ENCODE data around the gene TSPAN9. TPM values are rescaled to one million over a fixed set of nuclear protein-coding genes. Genes with fewer than 3 reads are reported as not detected.

TSPAN9 gene
- total RNA-seq, 1 donor, result 76.0 TPM

DNA sequence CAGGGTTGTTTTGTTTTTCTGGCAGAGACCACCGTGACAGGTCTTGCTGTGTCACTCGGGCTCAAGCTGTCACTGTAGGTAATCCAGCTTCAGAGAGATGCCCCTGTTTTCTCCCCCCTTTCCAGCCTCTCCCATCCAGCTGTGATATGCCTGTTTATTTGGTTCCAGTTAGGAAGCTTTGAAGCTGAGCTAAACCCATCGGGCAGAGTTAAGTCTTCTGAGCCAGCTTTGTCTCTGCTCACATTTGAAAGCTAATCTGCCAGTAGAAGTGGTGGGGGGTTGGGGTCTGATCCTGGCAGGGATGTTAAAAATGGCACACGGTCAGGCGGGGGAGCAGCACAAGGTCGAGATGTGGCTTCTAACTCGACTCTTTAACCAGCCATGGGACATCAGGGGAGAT lies 130.0 kb downstream of the TSPAN9 start:
- DNase-seq (ENCODE audit: low read depth), result no peak
- no peak overlapping the region for H3K4me3 ChIP-seq (ENCODE audit: low read depth, low read length)
- TF ChIP-seq CTCF (IDR thresholded peaks at IDR 0.05; ENCODE audit: insufficient read depth, low read depth, low read length), result no peak

- DNase-seq (ENCODE audit: low read depth), result no peak
- H3K4me3 ChIP-seq (ENCODE audit: low read depth, low read length), result no peak overlapping the region
- peak; percentile 35 for TF ChIP-seq CTCF (IDR thresholded peaks at IDR 0.05; ENCODE audit: insufficient read depth, low read depth, low read length)
Measured at GRCh38 chr12:3207858-3208257, 130.7 kb downstream of the TSPAN9 start.

DNA sequence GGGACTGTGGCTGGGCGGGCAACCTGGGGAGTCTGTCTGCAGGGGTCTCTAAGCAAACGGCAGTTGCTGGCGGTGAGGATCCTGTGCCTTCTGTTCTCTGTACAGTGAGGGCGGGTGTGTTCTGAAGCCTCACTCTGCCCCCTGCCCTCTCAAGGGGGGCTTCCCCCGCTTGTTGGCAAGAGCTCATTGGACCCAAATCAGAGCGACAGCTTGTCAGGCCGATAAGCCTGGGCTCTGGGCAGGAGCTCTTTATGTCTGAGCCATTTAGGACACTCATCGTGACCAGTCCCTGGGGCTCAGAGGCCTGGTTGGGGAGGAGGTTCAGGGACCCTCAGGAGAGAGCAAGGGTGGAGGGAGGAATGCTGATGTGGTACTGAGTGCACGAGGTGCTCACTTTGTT lies 136.0 kb downstream of the TSPAN9 start:
- no peak overlapping the region for H3K4me3 ChIP-seq (ENCODE audit: low read depth, low read length)
- TF ChIP-seq CTCF (IDR thresholded peaks at IDR 0.05; ENCODE audit: insufficient read depth, low read depth, low read length), result no peak
- no peak for DNase-seq (ENCODE audit: low read depth)

DNA sequence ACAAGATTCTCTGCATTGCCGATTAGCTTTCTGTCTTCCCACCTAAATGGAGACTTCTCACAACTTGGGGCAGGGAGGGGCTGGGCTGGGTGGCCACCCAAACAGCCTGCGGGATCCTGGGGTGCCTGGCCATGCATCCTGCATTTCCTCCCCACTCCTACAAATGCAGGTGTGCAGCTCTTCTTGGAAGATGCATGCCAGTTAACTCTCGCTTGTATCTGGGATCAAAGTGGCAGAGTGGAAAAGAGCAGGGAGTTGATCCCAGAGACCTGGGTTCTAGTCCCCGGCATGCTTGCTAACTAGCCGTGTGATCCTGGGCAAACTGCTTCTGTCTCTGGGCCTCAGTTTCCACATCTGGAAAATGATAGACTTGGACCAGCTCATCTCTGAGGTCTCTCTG lies 136.6 kb downstream of the TSPAN9 start:
- no peak overlapping the region for H3K4me3 ChIP-seq (ENCODE audit: low read depth, low read length)
- no peak for DNase-seq (ENCODE audit: low read depth)
- no peak for TF ChIP-seq CTCF (IDR thresholded peaks at IDR 0.05; ENCODE audit: insufficient read depth, low read depth, low read length)

- no peak for TF ChIP-seq CTCF (IDR thresholded peaks at IDR 0.05; ENCODE audit: insufficient read depth, low read depth, low read length)
- no peak overlapping the region for H3K4me3 ChIP-seq (ENCODE audit: low read depth, low read length)
- DNase-seq (ENCODE audit: low read depth), result no peak
Measured at GRCh38 chr12:3214526-3215365, 137.6 kb downstream of the TSPAN9 start.

DNA sequence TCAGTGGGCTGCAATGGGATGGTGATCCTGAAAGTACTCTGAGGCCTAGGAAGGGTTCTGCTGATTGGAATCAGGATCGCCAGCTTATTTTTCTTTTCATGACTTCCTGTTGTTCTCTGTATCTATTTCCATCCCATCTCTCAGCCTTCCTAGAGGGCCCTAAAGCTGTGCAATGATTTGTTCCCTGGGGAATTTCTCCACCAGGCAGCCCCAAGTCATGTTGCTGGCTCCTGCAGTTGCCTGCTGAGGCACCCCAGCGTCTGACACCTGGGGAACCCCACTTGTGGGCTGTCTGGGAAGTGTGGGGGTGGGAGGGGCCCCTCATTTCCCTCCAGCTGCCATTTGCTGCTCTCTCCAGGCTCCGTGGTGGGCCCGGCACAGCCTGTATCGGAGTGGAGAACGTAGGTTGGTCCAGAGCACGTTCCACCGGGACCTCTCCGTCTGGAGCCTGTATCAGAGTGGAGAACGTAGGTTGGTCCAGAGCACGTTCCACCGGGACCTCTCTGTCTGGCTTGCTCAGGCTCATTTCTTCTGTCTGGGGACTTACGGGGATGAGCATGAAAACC lies 138.3 kb downstream of the TSPAN9 start:
- no peak for DNase-seq (ENCODE audit: low read depth)
- TF ChIP-seq CTCF (IDR thresholded peaks at IDR 0.05; ENCODE audit: insufficient read depth, low read depth, low read length), result no peak
- no peak overlapping the region for H3K4me3 ChIP-seq (ENCODE audit: low read depth, low read length)

Measured in fibroblast of villous mesenchyme (primary cell).